IPS-18c (cell line): Measurements from ENCODE around the gene FRMD7.
"Not testable (repeated sequence)": the region's sequence is repeated elsewhere in the genome, so short reads cannot be mapped to it uniquely, and the experiment has no call there.

Experiments used
- H3K4me3 ChIP-seq: 2 replicates; pipeline ENCODE4 v1.7.0; 2013; ENCODE audit warnings: low read depth, mild to moderate bottlenecking, low read length, moderate library complexity; ENCODE audit not compliant: insufficient read depth
- H3K9me3 ChIP-seq: one replicate; pipeline ENCODE4 v1.6.1; 2013; ENCODE audit warnings: mild to moderate bottlenecking, low read length, moderate library complexity; ENCODE audit not compliant: control insufficient read depth, insufficient read depth

Gene FRMD7

DNA sequence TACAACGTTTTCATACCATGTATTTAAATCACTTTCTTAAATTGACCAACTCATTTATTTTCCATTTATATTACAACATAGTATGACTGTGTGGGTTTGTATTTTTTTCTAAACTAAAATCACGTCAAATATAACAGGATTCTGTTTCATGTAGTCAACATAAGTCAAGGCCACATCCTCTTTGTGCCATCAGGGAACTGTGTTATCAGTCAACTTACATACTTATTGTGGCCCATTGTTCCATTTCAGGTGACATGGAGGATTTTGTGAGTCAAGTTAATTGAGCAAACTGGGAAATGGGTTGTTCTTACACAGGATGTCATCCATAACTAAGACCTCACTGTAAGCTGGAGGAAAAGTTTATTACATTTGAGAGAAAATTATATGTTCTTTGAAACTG lies 68.8 kb downstream of the FRMD7 start:
- H3K9me3 ChIP-seq: no peaks in the 10 kb centered on the region
- no peak overlapping the region for H3K4me3 ChIP-seq

DNA sequence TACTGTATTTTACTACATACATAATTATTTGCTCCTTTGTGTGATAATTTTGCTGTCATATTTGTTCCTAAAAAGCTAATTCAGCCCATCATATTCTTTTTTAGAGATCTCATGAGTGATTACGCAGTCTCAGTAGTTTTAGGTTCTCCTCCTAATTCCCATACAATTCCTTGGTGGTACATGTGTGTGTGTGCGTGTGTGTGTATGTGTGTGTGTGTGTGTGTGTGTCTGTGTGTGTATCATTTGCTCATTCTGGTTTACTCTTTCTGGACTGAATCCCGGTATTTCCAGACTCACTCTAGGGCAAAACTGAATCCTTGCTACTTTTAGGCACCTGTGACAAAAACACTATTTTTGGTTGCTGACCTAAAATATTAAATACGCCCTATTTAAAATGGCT lies 69.8 kb downstream of the FRMD7 start:
- no peak overlapping the region for H3K4me3 ChIP-seq
- no peaks in the 10 kb centered on the region for H3K9me3 ChIP-seq

- H3K9me3 ChIP-seq, H3K4me3 ChIP-seq: not testable (repeated sequence)
These were observed 76.0 kb downstream of the FRMD7 start for GRCh38 chrX:132051778-132052177.

- H3K4me3 ChIP-seq: no peak overlapping the region
These were observed 81.3 kb downstream of the FRMD7 start for GRCh38 chrX:132046533-132046932.

GRCh38 chrX:132045456-132045855 lies 82.4 kb downstream of the FRMD7 start:
- no peaks in the 10 kb centered on the region for H3K9me3 ChIP-seq
- H3K4me3 ChIP-seq: no peak overlapping the region

More at GRCh38 chrX:132046533-132046932, 81.3 kb downstream of the FRMD7 start:
- H3K9me3 ChIP-seq: no peaks in the 10 kb centered on the region

DNA sequence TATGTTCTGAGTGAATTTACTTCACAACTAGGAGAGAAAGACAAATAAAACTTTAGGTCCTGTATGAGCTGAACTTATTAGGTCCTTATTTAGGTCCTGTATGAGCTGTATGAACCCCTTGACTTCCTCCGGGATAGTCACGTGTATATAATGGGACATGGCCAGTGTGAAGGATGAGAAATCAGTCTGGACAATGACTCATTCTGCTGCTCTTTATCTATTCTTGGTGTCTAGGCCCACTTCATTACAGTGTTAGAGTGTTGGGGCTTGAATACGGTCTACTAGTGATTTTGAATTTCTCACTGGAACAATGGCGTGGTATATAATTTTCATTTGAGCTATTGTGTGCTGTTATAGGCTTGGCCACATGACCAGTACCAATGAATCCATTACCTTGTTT lies 82.9 kb downstream of the FRMD7 start:
- no peaks in the 10 kb centered on the region for H3K9me3 ChIP-seq
- no peak overlapping the region; the same call in 1 of the 2 replicates for H3K4me3 ChIP-seq

- no peak overlapping the region for H3K4me3 ChIP-seq
- no peaks in the 10 kb centered on the region for H3K9me3 ChIP-seq
These were observed 83.8 kb downstream of the FRMD7 start for GRCh38 chrX:132043977-132044376.

GRCh38 chrX:132041015-132041414 lies 86.8 kb downstream of the FRMD7 start:
- no peak overlapping the region for H3K4me3 ChIP-seq
- H3K9me3 ChIP-seq: no peaks in the 10 kb centered on the region

DNA sequence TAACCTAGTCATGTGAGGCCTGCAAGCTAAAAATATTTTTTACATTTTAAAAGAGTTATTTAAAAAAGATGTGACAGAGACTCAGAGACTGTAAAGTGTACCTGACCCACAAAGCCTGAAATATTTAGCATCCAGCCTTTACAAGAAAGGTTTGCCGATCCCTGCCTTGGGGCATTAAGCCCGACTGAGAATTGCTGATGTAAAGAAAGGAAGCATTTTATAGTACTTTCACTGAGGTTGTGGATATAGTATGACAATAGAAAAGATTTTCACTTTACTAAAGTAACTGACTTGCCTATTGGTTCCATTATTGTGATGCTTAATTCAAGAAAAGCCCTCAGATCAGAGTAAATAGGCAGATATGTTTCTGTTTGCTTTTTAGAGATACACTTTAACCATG lies 87.8 kb downstream of the FRMD7 start:
- Histone ChIP-seq H3K4me3 (no peak overlapping the region), H3K9me3 (no peaks in the 10 kb centered on the region)

- H3K9me3 ChIP-seq: peaks cover 4% of the 10 kb centered on the region
- H3K4me3 ChIP-seq: no peak overlapping the region
These were observed 90.3 kb downstream of the FRMD7 start for GRCh38 chrX:132037479-132037993.

- Histone ChIP-seq H3K9me3 (peaks cover 7% of the 10 kb centered on the region), H3K4me3 (no peak overlapping the region)
These were observed 93.2 kb downstream of the FRMD7 start for GRCh38 chrX:132034648-132035047.

DNA sequence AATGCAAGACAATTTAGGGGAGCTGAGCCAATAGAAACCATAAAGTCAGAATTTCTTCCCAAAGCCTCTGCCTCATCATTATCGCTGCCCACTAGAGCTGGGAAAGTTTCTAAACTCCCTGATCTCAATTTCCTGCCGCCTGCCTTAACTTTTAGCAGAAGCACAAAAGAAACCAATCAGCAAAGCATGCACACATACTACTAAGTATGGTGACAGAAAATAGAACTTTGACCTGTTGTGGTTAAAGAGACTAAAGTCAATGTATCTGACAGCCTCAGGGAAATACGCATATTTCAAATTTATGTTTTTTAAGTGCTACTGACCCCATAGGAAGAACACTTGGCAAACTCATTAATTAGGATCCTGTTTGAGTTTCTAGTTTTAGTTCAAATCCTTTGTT lies 94.7 kb downstream of the FRMD7 start:
- H3K9me3 ChIP-seq: peaks cover 7% of the 10 kb centered on the region
- no peak overlapping the region for H3K4me3 ChIP-seq

DNA sequence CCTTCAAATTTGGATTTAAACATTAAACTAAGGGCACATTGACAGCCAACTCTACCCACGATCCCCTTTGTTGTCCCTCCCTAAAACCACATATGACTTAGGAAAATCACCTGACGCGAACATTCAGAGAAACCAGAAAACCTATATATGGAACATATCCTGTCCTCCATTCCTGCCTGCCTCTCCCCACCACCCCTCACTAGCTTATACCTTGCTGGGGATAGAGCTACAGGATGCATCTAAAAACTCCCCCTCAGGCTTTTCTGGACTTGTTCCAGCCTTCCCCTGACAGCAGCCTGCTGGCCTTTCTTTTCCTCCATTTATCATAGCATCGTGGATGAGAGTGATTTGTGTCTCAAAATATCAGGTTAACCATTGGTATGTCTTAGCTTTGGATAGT lies 96.0 kb downstream of the FRMD7 start:
- no peak overlapping the region for H3K4me3 ChIP-seq
- H3K9me3 ChIP-seq: peaks cover 9% of the 10 kb centered on the region

- Histone ChIP-seq H3K4me3 (no peak overlapping the region), H3K9me3 (peaks cover 9% of the 10 kb centered on the region)
These were observed 97.6 kb downstream of the FRMD7 start for GRCh38 chrX:132030264-132030663.
